SK-N-SH (cell line): ENCODE measurements around the gene PRKCA.

ENCODE experiments used
- CHD2 ChIP-seq: fragments of 150-350 bp; IDR thresholded peaks from 2 replicates; pipeline ENCODE4 v1.6.1; 2018; ENCODE audit warnings: low read length; ENCODE audit not compliant: partially characterized antibody
- CTCF ChIP-seq: fragments of 200-600 bp; sonication (generic); IDR thresholded peaks from 2 replicates; pipeline ENCODE4 v1.6.1; 2017; ENCODE audit warnings: antibody characterized with exemption, mild to moderate bottlenecking, moderate library complexity
- EP300 ChIP-seq, 2 experiments: IDR thresholded peaks; 2 replicates each; pipeline versions ENCODE4 v1.4.0 to v1.6.1; 2012; ENCODE audit warnings: borderline replicate concordance in 1 of 2, low read depth in 1 of 2, low read length in 1 of 2
- EZH2phosphoT487 ChIP-seq: fragments of 200-600 bp; sonication (generic); IDR thresholded peaks from 2 replicates; pipeline ENCODE4 v1.6.1; 2017; ENCODE audit warnings: low read depth, mixed run types, mild to moderate bottlenecking, antibody characterized with exemption, moderate library complexity, borderline replicate concordance
- JUND ChIP-seq: IDR thresholded peaks from 2 replicates; pipeline ENCODE4 v1.4.0; 2012
- REST ChIP-seq: IDR thresholded peaks from 2 replicates; pipeline ENCODE4 v1.6.1; 2012; ENCODE audit warnings: mild to moderate bottlenecking, low read depth, low read length, moderate library complexity
- RFX5 ChIP-seq: IDR thresholded peaks from 2 replicates; pipeline ENCODE4 v1.6.1; 2012; ENCODE audit warnings: mild to moderate bottlenecking, improper control_type of control experiment, low read length
- SMC3 ChIP-seq: IDR thresholded peaks from 2 replicates; pipeline ENCODE4 v1.6.1; 2012; ENCODE audit warnings: low read depth, low read length, improper control_type of control experiment
- USF2 ChIP-seq: fragments of 150-350 bp; IDR thresholded peaks from 2 replicates; pipeline ENCODE4 v1.6.1; 2017; ENCODE audit warnings: antibody characterized with exemption, low read length, low read depth, borderline replicate concordance
- ZBTB33 ChIP-seq: IDR thresholded peaks from 2 replicates; pipeline ENCODE4 v1.4.0; 2012; ENCODE audit warnings: low read depth, borderline replicate concordance

- TF ChIP-seq CHD2 (no peak), CTCF (no peak), SMC3 (no peak), EP300 (IDR thresholded peaks at IDR 0.05; ENCODE audit: borderline replicate concordance in 1 of 2, low read depth in 1 of 2, low read length in 1 of 2) (no peak), ZBTB33 (no peak), EZH2phosphoT487 (no peak), USF2 (no peak), JUND (no peak), RFX5 (no peak), REST (no peak)
Observed at GRCh38 chr17:66692421-66692690, 389.9 kb downstream of the PRKCA start.
